Activated naive CD8-positive, alpha-beta T cell treated with anti-CD3 and anti-CD28 coated beads, Interleukin-2, amount 10 ng/mL, durations not matched to agents 7 days and 5 days (primary cell): ENCODE measurements around the gene RFPL3. TPM values are rescaled to one million over a fixed set of nuclear protein-coding genes. Genes with fewer than 3 reads are reported as not detected.

ENCODE experiments used
- total RNA-seq, 2 experiments: library from RNA; stranded (reverse); gene quantifications; one replicate each; pipeline ENCODE4 v1.2.3, GENCODE V29; 2021

Gene RFPL3
- total RNA-seq, 2 experiments from 2014 or later = not detected

Other genes with a start within 250 kb of the RFPL3 start
- gene C22orf42, start 198.6 kb upstream of the RFPL3 start, total RNA-seq = not detected
- gene RFPL2, start 152.8 kb upstream of the RFPL3 start, total RNA-seq = not detected
- not detected for gene SLC5A4, start 102.5 kb upstream of the RFPL3 start, total RNA-seq
- gene RTCB, start 54.4 kb downstream of the RFPL3 start, total RNA-seq = 10 to 100 TPM; 53.0 to 57.2 TPM
- not detected for gene BPIFC, start 106.6 kb downstream of the RFPL3 start, total RNA-seq
- 100 to 1,000 TPM in 1 of 2 experiments, 10 to 100 TPM in 1; 93.5 to 101 TPM for gene FBXO7, start 116.9 kb downstream of the RFPL3 start, total RNA-seq